Hematopoietic multipotent progenitor cell treated with erythropoietin and hydrocortisone succinate and interleukin-3 and kit ligand, for 17 days (in vitro differentiated cells): ENCODE results near the gene ADA.
"Not testable (repeated sequence)": the region's sequence is repeated elsewhere in the genome, so short reads cannot be mapped to it uniquely, and the experiment has no call there.

ENCODE experiments used
- DNase-seq: peaks from one replicate; pipeline ENCODE4 v3.0.0-alpha.2; 2015; ENCODE audit warnings: low spot score

Gene ADA

DNA sequence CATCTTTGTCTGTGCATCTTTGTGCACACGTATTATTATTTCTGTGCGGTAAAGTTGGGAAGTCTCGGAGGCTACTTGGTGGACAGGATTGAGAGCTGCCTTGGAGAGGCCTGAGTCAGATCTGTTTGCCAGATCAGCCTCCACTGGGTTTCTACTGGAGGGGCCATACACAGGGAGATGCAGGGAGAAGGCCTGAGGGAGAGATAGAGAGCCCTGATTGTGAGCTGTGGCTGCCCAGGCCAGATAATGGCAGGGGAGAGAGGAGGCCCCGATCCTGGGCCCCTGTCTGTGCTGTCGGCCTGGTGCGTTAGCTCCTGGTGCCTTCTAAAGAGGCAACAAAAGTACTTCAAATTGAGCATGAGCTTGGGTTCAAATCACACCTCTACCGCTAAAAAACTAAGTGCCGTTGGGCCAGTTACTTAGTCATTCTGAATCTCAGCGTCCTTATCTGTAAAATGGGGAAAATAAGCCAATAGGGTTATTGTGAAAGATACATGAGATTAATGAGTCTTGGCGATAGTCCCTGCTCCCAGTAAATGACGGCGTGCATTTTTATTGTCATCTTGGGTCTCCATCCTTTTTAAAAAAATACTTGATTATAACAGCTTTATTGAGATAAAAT is 27.6 kb upstream of the ADA start:
- no peak for DNase-seq

GRCh38 chr20:44678242-44678641 is 26.7 kb upstream of the ADA start:
- no peak for DNase-seq

- DNase-seq, result not testable (repeated sequence)
These were observed 20.9 kb upstream of the ADA start for GRCh38 chr20:44672318-44672902.

GRCh38 chr20:44671541-44671940 is 20.0 kb upstream of the ADA start:
- not testable (repeated sequence) for DNase-seq

- not testable (repeated sequence) for DNase-seq
These were observed 19.4 kb upstream of the ADA start for GRCh38 chr20:44670851-44671250.

DNA sequence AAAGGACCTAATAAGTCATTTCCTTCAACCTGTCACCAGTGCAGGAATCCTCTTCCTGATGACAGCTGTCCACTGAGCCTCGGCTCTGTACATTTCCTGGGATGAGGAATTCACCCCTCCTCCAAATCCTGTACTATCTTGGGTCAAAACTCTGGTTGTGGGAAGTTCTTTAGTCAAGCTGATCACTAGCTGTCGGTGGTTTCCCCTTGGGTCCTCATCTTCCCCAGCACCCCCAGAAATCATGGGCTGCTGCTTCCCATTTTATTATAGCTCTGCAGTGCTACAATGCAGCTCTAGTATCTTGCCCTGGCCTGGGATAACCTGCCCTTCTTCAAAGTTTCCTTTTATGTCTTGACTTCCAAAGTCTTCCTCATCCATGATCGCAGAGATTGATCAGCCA is 14.6 kb upstream of the ADA start:
- DNase-seq, result no peak

GRCh38 chr20:44664131-44664530 is 12.6 kb upstream of the ADA start:
- no peak for DNase-seq

GRCh38 chr20:44662261-44662660 is 10.8 kb upstream of the ADA start:
- DNase-seq, result no peak

DNA sequence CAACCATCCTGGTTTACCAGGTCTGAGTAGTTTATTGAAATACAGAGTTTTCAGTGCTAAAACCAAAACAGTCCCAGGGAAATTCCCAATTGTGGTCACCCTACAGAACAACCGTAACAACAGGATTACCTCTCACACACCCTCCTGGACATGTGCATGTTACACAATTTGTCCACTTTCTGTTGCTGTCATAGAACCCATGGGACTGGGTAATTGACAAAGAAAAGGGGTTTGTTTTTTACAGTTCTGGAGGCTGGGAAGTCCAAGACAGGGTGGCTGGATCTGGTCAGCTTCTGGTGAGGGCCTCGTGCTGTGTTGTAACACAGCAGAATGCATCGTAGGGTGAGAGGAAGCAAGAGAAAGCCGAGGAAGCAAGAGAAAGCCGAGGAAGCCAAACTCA is 9.1 kb upstream of the ADA start:
- no peak for DNase-seq

DNA sequence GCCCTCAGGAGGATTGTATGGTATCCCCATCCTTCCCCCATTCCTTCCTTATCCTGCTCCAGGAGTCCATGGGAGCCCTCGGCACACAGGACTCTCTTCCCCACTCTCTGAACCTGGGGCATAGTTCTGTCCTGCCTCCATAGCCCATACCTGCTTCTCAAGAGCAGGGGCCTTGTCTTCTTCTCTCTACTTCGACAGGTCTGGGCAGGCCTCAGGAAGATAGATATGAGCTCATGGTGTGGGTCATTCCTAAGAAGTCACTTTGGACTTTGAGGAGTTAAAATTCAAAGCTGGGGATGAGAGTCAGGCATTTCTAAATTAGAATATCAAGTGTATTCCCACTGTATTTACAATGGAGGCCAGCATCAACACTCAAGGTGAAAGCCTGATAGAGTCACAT is 8.4 kb upstream of the ADA start:
- no peak for DNase-seq

DNA sequence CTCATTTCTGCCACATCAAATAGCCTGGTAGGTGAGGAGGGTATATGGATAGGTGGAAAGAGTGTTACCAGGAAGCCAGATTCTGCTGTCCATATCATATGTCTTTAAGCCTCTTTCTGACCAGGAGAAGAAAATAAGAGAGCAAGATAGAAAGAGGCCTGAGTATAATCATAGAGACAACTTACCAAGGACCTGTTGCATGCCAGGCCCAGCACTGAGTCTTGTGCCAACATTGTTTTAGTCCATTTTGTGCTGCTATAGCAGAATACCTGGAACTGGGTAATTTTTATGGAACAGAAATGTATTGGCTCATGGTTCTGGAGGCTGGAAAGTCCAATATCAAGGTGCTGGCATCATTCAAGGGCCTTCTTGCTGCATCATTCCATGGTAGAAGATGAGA is 7.3 kb upstream of the ADA start:
- no peak for DNase-seq

DNA sequence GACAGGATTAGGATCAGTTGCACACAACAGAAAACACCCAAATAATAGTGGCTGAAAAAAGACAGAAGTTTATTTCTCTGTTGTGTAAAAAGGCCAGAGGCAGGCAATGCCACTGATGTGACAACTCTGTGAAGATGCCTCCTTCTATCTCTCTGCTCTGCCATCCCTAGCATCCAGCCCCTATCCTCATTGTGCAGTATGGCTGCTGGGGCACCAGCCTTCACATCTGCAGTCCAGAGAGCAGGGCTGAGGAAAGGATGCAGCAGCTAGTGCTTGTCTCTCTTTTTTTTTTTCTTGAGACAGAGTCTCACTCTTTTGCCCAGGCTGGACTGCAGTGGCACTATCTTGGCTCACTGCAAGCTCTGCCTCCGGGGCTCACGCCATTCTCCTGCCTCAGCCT is 6.4 kb upstream of the ADA start:
- no peak for DNase-seq

DNA sequence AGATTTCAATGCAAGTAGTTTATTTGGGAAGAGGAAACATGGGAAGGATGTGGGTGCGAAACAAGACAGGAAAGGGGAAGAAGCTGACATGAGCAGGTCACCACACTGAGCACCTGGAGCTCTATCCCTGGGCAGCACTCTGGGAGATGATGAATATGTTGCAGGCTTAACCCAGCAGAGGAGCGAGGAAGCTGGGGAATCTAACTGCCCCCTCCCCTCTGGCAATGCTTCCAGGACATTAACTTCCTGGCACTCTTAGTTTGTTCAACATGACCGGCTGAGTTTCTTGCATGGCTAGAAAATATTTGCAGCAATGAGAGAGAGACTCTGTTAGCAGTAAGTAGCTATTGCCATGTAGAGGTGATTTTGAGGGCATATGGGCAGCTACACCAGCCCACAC is 4.9 kb upstream of the ADA start:
- DNase-seq, result no peak

GRCh38 chr20:44654210-44654609 is 2.7 kb upstream of the ADA start:
- DNase-seq, result not testable (repeated sequence)

- no peak for DNase-seq
These were observed 2.0 kb upstream of the ADA start for GRCh38 chr20:44653546-44653945.

DNA sequence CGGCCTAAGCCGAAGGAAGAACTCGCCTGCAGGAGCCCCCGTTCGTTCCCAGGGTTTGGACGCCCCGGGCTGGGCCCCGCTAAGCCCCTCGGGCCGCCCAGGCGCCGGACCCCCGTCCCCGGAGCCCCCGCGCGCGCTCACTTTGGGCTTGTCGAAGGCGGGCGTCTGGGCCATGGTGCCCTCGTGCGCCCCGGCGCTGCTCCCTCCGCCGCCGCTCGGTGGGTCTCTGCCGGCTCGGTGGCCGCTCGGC is 140 bp downstream of the ADA start:
- no peak for DNase-seq

DNA sequence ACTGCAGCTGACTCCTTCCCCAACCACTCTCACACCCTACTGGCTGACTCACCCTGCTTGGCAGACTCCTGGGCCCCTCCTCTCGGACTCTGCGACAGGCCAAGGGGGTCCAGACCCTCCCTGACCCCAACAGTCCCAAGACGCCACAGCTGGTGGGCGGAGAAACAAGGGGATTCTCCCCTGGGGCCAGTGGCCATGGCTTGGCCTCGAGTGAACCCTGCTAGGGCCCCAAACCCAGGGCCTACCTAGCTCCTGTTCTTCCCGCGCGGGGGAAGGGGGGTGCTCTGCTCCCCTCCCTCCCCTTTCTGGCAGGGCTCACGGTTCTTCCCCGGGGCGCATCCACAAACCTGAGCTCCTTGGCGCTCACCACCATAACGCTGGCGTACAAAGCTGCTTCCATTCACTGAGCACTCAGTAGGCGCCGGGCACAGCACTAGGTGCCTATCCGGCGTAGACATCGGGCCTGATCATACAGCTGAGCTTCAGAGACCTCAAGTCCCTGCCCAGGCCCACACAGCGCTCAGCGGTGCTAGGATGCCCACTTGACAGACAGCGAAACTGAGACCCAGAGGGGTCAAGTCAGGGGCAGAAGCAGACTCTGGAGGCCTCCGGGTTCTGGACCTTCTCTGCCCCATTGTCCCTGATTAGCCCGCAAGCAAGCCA is 597 bp downstream of the ADA start:
- no peak for DNase-seq

GRCh38 chr20:44649976-44650375 is 1.5 kb downstream of the ADA start:
- DNase-seq, result no peak

DNA sequence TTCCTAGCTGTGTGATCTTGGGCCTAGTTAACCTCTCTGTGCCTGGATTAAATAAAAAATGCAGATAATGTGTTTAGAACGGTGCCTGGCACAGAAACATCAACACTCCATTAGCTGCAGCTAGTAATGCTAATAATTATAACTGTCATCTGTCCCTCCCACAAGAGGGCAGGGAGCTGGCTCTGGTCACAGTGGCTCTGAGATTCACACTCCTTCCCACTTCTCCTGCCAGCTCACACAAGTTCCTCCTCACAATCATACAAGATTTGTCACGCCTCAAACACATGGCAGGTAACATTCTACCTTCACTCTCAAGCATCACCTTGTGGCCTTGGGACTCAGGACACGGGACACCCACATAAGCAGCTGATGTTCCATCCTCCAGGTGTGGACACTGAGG is 2.4 kb downstream of the ADA start:
- no peak for DNase-seq

DNA sequence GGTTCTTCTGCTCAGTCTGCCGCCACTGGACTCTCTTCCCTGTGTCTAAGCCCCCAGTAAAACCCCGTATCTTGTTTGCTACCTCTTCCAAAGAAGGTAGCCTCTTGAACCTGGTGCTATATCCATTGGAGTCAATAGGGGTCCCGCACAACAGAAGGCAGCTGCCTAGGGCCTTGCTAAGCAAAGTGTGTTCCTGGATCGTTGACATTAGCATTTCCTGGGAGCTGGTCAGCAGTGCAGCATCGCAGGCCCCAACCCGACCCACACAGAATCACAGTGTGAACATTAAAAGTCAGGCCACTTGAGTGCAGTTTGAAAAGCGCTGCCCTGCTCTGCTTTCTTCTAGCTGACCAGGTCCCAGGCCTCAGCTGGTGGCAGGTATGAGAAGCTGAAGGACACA is 2.9 kb downstream of the ADA start:
- no peak for DNase-seq

GRCh38 chr20:44648068-44648467 is 3.4 kb downstream of the ADA start:
- no peak for DNase-seq

DNA sequence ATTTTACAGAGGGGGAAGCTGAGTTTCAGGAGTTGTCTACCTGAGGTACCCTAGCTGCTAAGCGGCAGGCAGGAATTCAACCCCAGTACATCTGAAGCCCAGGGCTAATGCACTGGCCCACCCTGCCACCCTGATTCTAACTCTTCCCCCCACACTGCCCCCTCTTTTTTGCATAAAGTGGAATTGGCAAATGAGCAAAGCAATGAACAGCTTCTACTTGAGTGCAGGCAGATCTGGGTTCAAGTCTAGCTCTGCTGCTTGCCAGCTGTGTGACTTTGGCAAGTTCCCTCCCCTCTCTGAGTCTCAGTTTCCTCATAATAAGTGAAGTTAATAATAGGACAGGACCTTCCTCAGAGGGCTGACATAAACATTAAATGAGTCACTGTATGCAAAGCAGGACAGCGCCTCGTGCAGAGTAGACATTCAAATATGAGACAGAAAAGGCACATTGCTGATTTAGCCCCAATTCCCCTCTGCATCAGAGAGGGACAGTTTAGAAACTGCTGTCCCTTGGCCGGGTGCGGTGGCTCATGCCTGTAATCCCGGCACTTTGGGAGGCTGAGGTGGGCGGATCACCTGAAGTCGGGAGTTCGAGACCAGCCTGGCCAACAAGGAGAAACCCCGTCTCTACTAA is 4.7 kb downstream of the ADA start:
- no peak for DNase-seq

DNA sequence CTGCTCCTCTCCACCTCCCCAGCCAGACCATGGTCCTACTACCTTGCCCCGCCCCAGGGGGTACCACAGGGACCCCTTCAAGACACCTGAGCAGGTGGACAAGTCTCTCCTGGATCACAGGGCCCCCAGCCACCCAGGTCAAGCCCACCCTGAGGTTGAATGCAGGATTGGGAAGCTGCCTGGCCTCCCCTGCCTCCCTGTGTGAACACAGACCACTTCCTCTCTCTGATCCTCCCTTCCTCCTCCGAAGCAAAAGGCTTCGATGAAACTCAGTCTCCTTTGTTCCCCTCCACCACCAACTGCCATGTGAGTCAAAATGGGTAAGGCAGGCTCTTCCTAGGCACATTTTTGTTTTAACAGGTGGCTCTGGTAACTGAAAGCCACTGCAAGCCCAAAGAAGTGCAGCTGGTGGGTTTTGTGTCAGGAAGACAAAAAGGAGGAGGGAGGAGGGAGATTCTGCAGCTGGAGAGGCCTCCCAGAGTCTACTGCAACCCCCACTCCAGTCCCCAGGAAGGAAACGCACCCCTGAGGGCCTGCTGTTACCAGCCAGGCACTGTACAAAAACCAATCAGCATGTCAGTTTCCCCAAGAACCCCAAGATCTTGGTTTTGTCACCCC is 5.4 kb downstream of the ADA start:
- no peak for DNase-seq
